GM23248 (cell line): ENCODE measurements around the gene LSP1.
A peak's percentile ranks its signal among the peaks of the same experiment; 100 is the strongest.

Experiments
- EZH2 ChIP-seq: fragments of 200-600 bp; sonication (generic); IDR thresholded peaks from 2 replicates; pipeline ENCODE4 v1.6.1; 2018; ENCODE audit warnings: antibody characterized with exemption, mild to moderate bottlenecking; ENCODE audit not compliant: insufficient read depth, poor library complexity, severe bottlenecking
- EZH2phosphoT487 ChIP-seq: fragments of 200-600 bp; sonication (generic); IDR thresholded peaks from 2 replicates; pipeline ENCODE4 v1.6.1; 2018; ENCODE audit warnings: antibody characterized with exemption, moderate library complexity, mild to moderate bottlenecking, low read depth; ENCODE audit not compliant: insufficient read depth

DNA sequence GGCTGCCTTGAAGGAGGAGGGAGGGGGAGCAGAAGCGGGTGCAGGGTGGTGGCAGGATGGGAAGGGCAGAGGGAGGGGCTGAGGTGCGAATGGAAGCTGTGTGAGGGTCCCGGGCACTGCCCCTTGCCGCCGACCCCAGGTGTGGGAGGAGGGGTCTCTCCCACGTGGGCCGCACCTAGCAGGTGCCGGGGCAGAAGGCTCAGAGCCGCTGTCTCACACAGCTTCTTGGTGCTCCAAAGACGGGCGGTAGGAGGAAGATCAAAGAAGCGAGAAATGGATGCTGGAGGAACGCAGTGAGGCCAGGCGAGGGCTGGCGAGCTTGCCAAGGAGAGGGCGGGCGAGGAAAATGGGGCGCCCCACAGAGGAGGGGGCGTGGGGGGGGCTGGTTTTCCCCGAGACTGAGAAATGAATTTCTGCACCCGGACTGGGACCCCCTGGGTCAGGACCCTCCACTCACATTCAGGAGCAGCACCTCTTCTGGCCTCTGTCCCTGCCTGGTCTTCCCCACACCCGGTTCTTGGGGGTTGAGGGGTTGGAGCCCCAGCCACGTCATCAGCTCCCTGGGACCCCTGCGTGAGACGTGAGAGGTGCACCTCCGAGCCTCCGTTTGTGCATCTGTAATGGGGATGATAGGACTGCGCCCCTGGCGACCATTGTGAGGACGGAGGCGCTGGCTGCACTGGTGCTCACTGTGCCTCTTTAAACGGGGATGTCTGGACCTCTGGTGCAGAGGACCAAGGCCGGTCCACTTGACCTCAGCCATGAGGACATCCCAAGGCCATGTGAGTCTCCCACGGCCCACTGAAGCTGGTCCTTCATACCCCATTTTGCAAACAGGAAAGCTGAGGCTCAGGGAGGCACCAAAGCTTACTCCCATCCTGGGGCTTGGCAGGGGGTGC lies 16.8 kb downstream of the LSP1 start:
- TF ChIP-seq EZH2 (peak; percentile 78), EZH2phosphoT487 (no peak)
